ENCODE data around the gene CD3E. TPM values are rescaled to one million over a fixed set of nuclear protein-coding genes. Genes with fewer than 3 reads are reported as not detected.

The CD3E gene
- total and polyA plus RNA-seq, 5 donors: 0.50 to 2.2 (median 0.78) TPM

GRCh38 chr11:118274186-118274585, 30.3 kb upstream of the CD3E start:
- ATAC-seq (no peak), DNase-seq (no peak)
- no peak overlapping the region for H3K4me3 ChIP-seq (ENCODE audit: low read length)
- WGBS: 90% methylated on average over 2 of the region's 2 CpGs
- H3K9me3 ChIP-seq (ENCODE audit: control insufficient read depth, low read length): no peaks in the 10 kb centered on the region
- intact Hi-C loops (cut with DNase I): no loop called here
- H3K27me3 ChIP-seq (ENCODE audit: control insufficient read depth, insufficient read depth): no peaks in the 10 kb centered on the region
- H3K27ac ChIP-seq (ENCODE audit: low read length): no peak overlapping the region
- no peaks in the 10 kb centered on the region for H3K4me1 ChIP-seq (ENCODE audit: control insufficient read depth, insufficient read depth, low read length)

DNA sequence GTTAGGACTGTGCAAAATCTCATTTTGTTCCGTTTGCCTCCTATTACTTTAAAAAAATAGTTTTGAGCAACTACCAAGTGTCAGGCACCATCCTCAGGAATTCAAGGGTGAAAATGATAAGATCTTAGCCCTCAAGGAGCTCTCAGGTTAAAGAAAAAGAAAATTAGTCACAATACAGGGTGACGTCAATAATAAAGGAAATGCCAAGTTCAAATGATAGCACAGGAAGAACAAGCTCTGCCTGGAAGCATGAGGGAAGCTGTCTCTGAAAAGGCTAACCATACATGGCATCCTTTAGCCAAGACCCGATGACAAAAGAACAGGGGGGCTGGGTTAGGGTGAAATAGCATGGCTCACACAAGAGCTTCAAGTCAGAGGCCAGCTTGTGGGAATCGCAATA, 29.4 kb upstream of the CD3E start:
- Histone ChIP-seq H3K4me3 (ENCODE audit: low read length) (no peak overlapping the region), H3K27me3 (ENCODE audit: control insufficient read depth, insufficient read depth) (no peaks in the 10 kb centered on the region), H3K4me1 (ENCODE audit: control insufficient read depth, insufficient read depth, low read length) (no peaks in the 10 kb centered on the region), H3K9me3 (ENCODE audit: control insufficient read depth, low read length) (no peaks in the 10 kb centered on the region), H3K27ac (ENCODE audit: low read length) (no peak overlapping the region)
- DNase-seq (no peak), ATAC-seq (peak; percentile 68 to 85)
- intact Hi-C loops (cut with DNase I): no loop called here
- 42% methylated on average over 4 of the region's 4 CpGs for WGBS

DNA sequence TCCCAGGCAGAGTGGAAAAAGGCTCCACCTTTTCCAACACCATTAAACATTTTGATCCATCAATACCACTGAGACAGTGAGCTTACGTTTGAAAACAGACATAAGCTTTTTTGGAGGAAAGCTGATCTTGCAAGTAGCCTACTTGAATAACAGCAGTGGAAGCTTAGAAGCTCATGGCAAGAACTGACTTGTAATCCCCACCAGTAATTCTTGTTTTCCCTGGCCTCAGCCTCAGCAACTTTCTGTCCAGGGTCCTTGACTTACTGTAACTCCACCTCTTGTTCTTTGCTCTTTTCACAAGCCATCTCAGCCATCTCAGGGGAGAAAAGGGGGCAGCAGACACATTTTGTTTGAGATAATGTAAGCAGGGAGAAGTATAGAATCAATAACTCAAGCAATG, 28.1 kb upstream of the CD3E start:
- H3K27ac ChIP-seq (ENCODE audit: low read length): no peak overlapping the region
- WGBS: 68% methylated on average over 1 of the region's 1 CpG

GRCh38 chr11:118277312-118277711, 27.2 kb upstream of the CD3E start:
- Histone ChIP-seq H3K27me3 (ENCODE audit: control insufficient read depth, insufficient read depth) (no peaks in the 10 kb centered on the region), H3K4me3 (ENCODE audit: low read length) (no peak overlapping the region), H3K27ac (ENCODE audit: low read length) (no peak overlapping the region), H3K9me3 (ENCODE audit: control insufficient read depth, low read length) (no peaks in the 10 kb centered on the region), H3K4me1 (ENCODE audit: control insufficient read depth, insufficient read depth, low read length) (no peaks in the 10 kb centered on the region)
- 75% methylated on average over 1 of the region's 1 CpG for WGBS
- peak in 1 of 2 donors; percentile 69 for ATAC-seq
- intact Hi-C loops (cut with DNase I): no loop called here
- no peak for DNase-seq

More for the DNA sequence above, 28.1 kb upstream of the CD3E start:
- no peaks in the 10 kb centered on the region for H3K9me3 ChIP-seq (ENCODE audit: control insufficient read depth, low read length)
- intact Hi-C loops (cut with DNase I): no loop called here
- no peaks in the 10 kb centered on the region for H3K27me3 ChIP-seq (ENCODE audit: control insufficient read depth, insufficient read depth)
- H3K4me3 ChIP-seq (ENCODE audit: low read length): no peak overlapping the region
- no peaks in the 10 kb centered on the region for H3K4me1 ChIP-seq (ENCODE audit: control insufficient read depth, insufficient read depth, low read length)
- ATAC-seq: no peak
- no peak for DNase-seq

GRCh38 chr11:118281284-118281683, 23.2 kb upstream of the CD3E start:
- H3K4me3 ChIP-seq (ENCODE audit: low read length): no peak overlapping the region
- ATAC-seq (no peak), DNase-seq (no peak)
- no peaks in the 10 kb centered on the region for H3K27me3 ChIP-seq (ENCODE audit: control insufficient read depth, insufficient read depth)
- no peaks in the 10 kb centered on the region for H3K4me1 ChIP-seq (ENCODE audit: control insufficient read depth, insufficient read depth, low read length)
- intact Hi-C loops (cut with DNase I): no loop called here
- H3K9me3 ChIP-seq (ENCODE audit: control insufficient read depth, low read length): no peaks in the 10 kb centered on the region
- WGBS: 80% methylated on average over 1 of the region's 1 CpG
- H3K27ac ChIP-seq (ENCODE audit: low read length): no peak overlapping the region

- ATAC-seq (no peak), DNase-seq (no peak)
- no peak overlapping the region for H3K27ac ChIP-seq (ENCODE audit: low read length)
- no peak overlapping the region for H3K4me3 ChIP-seq (ENCODE audit: low read length)
- H3K9me3 ChIP-seq (ENCODE audit: control insufficient read depth, low read length): no peaks in the 10 kb centered on the region
- intact Hi-C loops (cut with DNase I): no loop called here
- 70% methylated on average over 6 of the region's 6 CpGs for WGBS
- no peaks in the 10 kb centered on the region for H3K4me1 ChIP-seq (ENCODE audit: control insufficient read depth, insufficient read depth, low read length)
- H3K27me3 ChIP-seq (ENCODE audit: control insufficient read depth, insufficient read depth): no peaks in the 10 kb centered on the region
Observed at GRCh38 chr11:118282606-118283005, 21.9 kb upstream of the CD3E start.

DNA sequence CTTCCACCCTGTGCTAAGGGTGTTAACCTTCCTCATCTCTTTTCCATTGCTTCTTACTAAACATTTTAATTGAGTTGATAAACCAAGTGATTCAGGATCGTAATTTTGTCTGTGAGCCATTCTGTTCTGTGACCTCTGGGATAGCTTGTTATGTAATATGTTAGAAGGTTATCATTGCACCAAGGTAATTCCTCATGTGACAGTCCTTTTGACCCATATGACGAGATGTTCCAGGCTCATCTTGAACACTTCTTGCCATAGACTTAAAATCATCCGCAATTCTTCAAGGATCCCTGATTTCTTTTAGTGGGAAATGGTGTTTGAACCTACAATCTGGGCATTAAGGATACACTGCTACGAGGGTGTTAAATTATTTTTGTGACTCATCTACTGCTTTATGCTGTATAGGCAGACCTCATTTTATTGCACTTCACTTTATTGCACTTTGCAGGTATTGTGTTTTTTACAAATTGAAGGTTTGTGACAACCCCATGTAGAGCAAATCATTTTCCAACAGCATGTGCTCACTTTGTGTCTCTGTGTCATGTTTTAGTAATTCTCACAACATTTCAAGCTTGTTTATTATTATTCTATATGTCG, 21.4 kb upstream of the CD3E start:
- intact Hi-C loops (cut with DNase I): no loop called here
- no peak overlapping the region for H3K27ac ChIP-seq (ENCODE audit: low read length)

DNA sequence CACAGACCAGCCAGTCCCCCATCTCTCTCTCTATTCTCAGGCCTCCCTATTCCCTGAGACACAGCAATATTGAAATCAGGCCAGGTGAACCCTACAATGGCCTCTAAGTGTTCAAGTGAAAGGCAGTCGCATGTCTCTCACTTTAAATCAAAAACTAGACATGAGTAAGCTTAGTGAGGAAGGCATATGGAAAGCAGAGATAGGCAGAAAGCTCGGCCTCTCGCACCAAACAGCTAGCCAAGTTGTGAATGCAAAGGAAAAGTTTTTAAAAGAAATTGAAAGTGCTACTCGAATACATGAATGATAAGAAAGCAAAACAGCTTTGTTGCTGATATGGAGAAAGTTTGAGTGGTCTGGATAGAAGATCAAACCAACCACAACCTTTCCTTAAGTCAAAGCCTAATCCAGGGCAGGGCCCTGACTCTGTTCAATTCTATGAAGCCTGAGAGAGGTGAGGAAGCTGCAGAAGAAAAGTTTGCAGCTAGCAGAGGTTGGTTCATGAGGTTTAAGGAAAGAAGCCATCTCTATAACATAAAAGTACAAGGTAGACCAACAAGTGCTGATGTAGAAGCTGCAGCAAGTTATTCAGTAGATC, 20.7 kb upstream of the CD3E start:
- no peak overlapping the region for H3K27ac ChIP-seq (ENCODE audit: low read length)
- no peaks in the 10 kb centered on the region for H3K4me1 ChIP-seq (ENCODE audit: control insufficient read depth, insufficient read depth, low read length)
- intact Hi-C loops (cut with DNase I): no loop called here
- 57% methylated on average over 4 of the region's 4 CpGs for WGBS
- H3K9me3 ChIP-seq (ENCODE audit: control insufficient read depth, low read length): no peaks in the 10 kb centered on the region
- H3K4me3 ChIP-seq (ENCODE audit: low read length): no peak overlapping the region
- no peak for DNase-seq
- no peaks in the 10 kb centered on the region for H3K27me3 ChIP-seq (ENCODE audit: control insufficient read depth, insufficient read depth)
- no peak for ATAC-seq

More for the DNA sequence above, 21.4 kb upstream of the CD3E start:
- no peaks in the 10 kb centered on the region for H3K4me1 ChIP-seq (ENCODE audit: control insufficient read depth, insufficient read depth, low read length)
- no peak overlapping the region for H3K4me3 ChIP-seq (ENCODE audit: low read length)
- 71% methylated on average over 5 of the region's 5 CpGs for WGBS
- no peak for DNase-seq
- H3K9me3 ChIP-seq (ENCODE audit: control insufficient read depth, low read length): no peaks in the 10 kb centered on the region
- H3K27me3 ChIP-seq (ENCODE audit: control insufficient read depth, insufficient read depth): no peaks in the 10 kb centered on the region
- ATAC-seq: no peak

- intact Hi-C loops (cut with DNase I): no loop called here
- Histone ChIP-seq H3K27me3 (ENCODE audit: control insufficient read depth, insufficient read depth) (no peaks in the 10 kb centered on the region), H3K9me3 (ENCODE audit: control insufficient read depth, low read length) (no peaks in the 10 kb centered on the region), H3K4me3 (ENCODE audit: low read length) (no peak overlapping the region), H3K4me1 (ENCODE audit: control insufficient read depth, insufficient read depth, low read length) (no peaks in the 10 kb centered on the region), H3K27ac (ENCODE audit: low read length) (no peak overlapping the region)
- whole genome bisulfite sequencing: 72% methylated on average over 2 of the region's 2 CpGs
- ATAC-seq: no peak
- no peak for DNase-seq
Observed at GRCh38 chr11:118286545-118286944, 18.0 kb upstream of the CD3E start.

DNA sequence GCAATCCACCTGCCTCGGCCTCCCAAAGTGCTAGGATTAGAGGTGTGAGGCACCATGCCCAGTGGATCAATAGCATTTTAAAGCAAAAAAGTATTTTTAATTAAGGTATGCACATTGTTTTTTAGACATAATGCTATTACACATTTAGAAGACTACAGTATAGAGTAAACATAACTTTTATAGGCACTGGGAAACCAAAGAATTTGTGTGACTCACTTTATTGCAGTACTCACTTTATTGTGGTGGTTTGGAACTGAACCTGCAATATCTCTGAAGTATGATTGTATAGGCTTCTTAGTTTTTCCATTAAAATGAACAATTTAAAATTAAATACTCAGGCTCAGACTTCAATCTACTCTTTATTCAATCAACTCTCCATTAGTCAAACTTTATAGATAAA, 17.5 kb upstream of the CD3E start:
- no peak for DNase-seq
- intact Hi-C loops (cut with DNase I): no loop called here

DNA sequence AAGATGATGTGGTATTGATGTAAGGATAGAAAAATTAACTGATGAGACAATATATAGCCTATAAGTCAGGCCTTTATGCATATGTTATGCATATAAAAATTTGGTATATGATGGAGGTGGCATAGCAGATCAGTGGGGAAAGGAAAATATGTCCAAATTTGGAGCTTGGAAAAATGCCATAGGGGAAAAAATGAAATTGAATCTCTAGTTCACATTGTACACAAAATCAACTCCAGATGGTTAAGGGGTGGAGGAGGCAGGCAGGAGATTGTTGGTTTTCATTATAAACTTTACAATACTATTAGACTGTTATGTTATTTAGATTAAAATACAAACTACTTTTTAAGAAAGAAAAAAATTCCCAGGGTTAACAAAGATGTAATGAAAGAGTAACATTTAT, 15.1 kb upstream of the CD3E start:
- Histone ChIP-seq H3K27ac (ENCODE audit: low read length) (no peak overlapping the region), H3K4me3 (ENCODE audit: low read length) (no peak overlapping the region), H3K4me1 (ENCODE audit: control insufficient read depth, insufficient read depth, low read length) (no peaks in the 10 kb centered on the region), H3K9me3 (ENCODE audit: control insufficient read depth, low read length) (no peaks in the 10 kb centered on the region), H3K27me3 (ENCODE audit: control insufficient read depth, insufficient read depth) (no peaks in the 10 kb centered on the region)
- intact Hi-C loops (cut with DNase I): no loop called here
- no peak for ATAC-seq
- no peak for DNase-seq

More for the DNA sequence above, 17.5 kb upstream of the CD3E start:
- H3K4me3 ChIP-seq (ENCODE audit: low read length): no peak overlapping the region
- no peaks in the 10 kb centered on the region for H3K4me1 ChIP-seq (ENCODE audit: control insufficient read depth, insufficient read depth, low read length)
- no peaks in the 10 kb centered on the region for H3K27me3 ChIP-seq (ENCODE audit: control insufficient read depth, insufficient read depth)
- no peak for ATAC-seq
- no peak overlapping the region for H3K27ac ChIP-seq (ENCODE audit: low read length)
- 90% methylated on average over 1 of the region's 1 CpG for WGBS
- no peaks in the 10 kb centered on the region for H3K9me3 ChIP-seq (ENCODE audit: control insufficient read depth, low read length)

DNA sequence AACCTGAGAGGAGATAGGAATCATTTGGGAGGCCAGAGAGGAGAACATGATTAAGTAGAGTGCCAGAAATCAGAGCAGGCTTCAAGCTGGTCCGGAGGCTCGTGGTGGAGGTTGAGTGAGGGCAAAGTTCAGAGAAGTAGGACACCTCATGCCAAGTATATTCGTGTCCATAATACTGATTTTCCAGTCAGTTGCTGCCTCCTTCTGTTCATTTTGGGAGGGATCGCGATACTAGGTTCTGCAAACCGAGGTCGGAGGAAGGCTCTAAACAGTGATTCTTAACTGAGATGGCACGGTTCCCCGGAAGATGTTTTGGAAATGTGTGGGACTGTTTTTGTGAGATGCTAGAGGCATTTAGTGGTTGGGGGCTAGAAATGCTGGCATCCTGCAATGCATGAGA, 13.6 kb upstream of the CD3E start:
- Histone ChIP-seq H3K9me3 (ENCODE audit: control insufficient read depth, low read length) (no peaks in the 10 kb centered on the region), H3K4me3 (ENCODE audit: low read length) (no peak overlapping the region), H3K27ac (ENCODE audit: low read length) (no peak overlapping the region), H3K27me3 (ENCODE audit: control insufficient read depth, insufficient read depth) (no peaks in the 10 kb centered on the region), H3K4me1 (ENCODE audit: control insufficient read depth, insufficient read depth, low read length) (no peaks in the 10 kb centered on the region)
- intact Hi-C loops (cut with DNase I): loop anchor here in 3 of 4 donors (2.0 to 10.0 kb wide), 3 partner anchors 92 to 146 kb away; no protein-coding TSS in a partner anchor
- DNase-seq (no peak), ATAC-seq (peak; percentile 81 to 88)
- WGBS: 24% methylated on average over 9 of the region's 9 CpGs

Data from right cardiac atrium (tissue), 5 donors.